ENCODE measurements around the gene ZBTB46.

ZBTB46 gene

GRCh38 chr20:63700199-63701050, 130.6 kb downstream of the ZBTB46 start:
- no peak for TF ChIP-seq CTCF (IDR thresholded peaks at IDR 0.05; ENCODE audit: low read depth, low read length)
- no peak for DNase-seq (ENCODE audit: extremely low read depth, low read depth)

GRCh38 chr20:63699466-63700198, 131.4 kb downstream of the ZBTB46 start:
- TF ChIP-seq CTCF (IDR thresholded peaks at IDR 0.05; ENCODE audit: low read depth, low read length), result no peak
- no peak for DNase-seq (ENCODE audit: extremely low read depth, low read depth)

- peak; percentile 69 for DNase-seq (ENCODE audit: extremely low read depth, low read depth)
- TF ChIP-seq CTCF (IDR thresholded peaks at IDR 0.05; ENCODE audit: low read depth, low read length), result no peak
Measured at GRCh38 chr20:63698739-63699465, 132.2 kb downstream of the ZBTB46 start.

GRCh38 chr20:63697868-63698545, 133.1 kb downstream of the ZBTB46 start:
- DNase-seq (ENCODE audit: extremely low read depth, low read depth), result no peak
- no peak for TF ChIP-seq CTCF (IDR thresholded peaks at IDR 0.05; ENCODE audit: low read depth, low read length)

GRCh38 chr20:63697357-63697867, 133.7 kb downstream of the ZBTB46 start:
- no peak for TF ChIP-seq CTCF (IDR thresholded peaks at IDR 0.05; ENCODE audit: low read depth, low read length)
- DNase-seq (ENCODE audit: extremely low read depth, low read depth), result no peak

- DNase-seq (ENCODE audit: extremely low read depth, low read depth), result no peak
- no peak for TF ChIP-seq CTCF (IDR thresholded peaks at IDR 0.05; ENCODE audit: low read depth, low read length)
Measured at GRCh38 chr20:63696628-63697356, 134.3 kb downstream of the ZBTB46 start, which contains the start of gene TNFRSF6B. Gene TNFRSF6B, plus strand, starts transcription at chr20:63696652. Its CDS starts 116 bp downstream, at chr20:63696768.

Data from AG09319 (cell line).